Breast epithelium (tissue), 4 donors: ENCODE measurements around the gene YWHAH. TPM values are rescaled to one million over a fixed set of nuclear protein-coding genes. Genes with fewer than 3 reads are reported as not detected.

Source experiments
- DNase-seq, 2 donors: peaks; one replicate each; pipeline ENCODE4 v3.0.0-alpha.2; 2019; ENCODE audit warnings: low spot score in 2 of 2
- H3K27ac ChIP-seq, 2 donors: fragments of 200-600 bp; sonication (generic) in 1 of 2; one replicate each; pipeline ENCODE4 v1.5.1; 2016 to 2019; ENCODE audit warnings: mild to moderate bottlenecking in 1 of 2
- H3K27me3 ChIP-seq, 2 donors: fragments of 200-600 bp; sonication (generic) in 1 of 2; one replicate each; pipeline versions ENCODE4 v1.5.1 to v1.6.0; 2017 to 2019; ENCODE audit warnings: control low read depth in 1 of 2, mild to moderate bottlenecking in 1 of 2
- H3K36me3 ChIP-seq: fragments of 200-600 bp; one replicate; pipeline ENCODE4 v1.5.1; 2019
- H3K4me1 ChIP-seq, 2 donors: fragments of 200-600 bp; sonication (generic); one replicate each; pipeline ENCODE4 v1.5.1; 2016 to 2019; ENCODE audit warnings: control low read depth in 1 of 2
- H3K4me3 ChIP-seq, 3 donors: fragments of 200-600 bp; sonication (generic); 1 replicate in 2 of 3; 2 replicates in 1 of 3; pipeline ENCODE4 v1.5.1; 2016 to 2019; ENCODE audit warnings: mild to moderate bottlenecking in 3 of 3, moderate library complexity in 2 of 3
- H3K9me3 ChIP-seq, 2 donors: fragments of 200-600 bp; sonication (generic) in 1 of 2; one replicate each; pipeline ENCODE4 v1.5.1; 2016 to 2019; ENCODE audit warnings: control low read depth in 1 of 2
- CTCF ChIP-seq, 3 donors: fragments of 450-650 bp; IDR thresholded peaks; one replicate each; pipeline ENCODE4 v1.5.1; 2016 to 2017; ENCODE audit warnings: antibody characterized with exemption in 3 of 3, mild to moderate bottlenecking in 3 of 3, moderate library complexity in 3 of 3
- POLR2A ChIP-seq: fragments of 450-650 bp; IDR thresholded peaks from one replicate; pipeline ENCODE4 v1.6.1; 2016; ENCODE audit warnings: antibody characterized with exemption, mild to moderate bottlenecking, moderate library complexity
- POLR2AphosphoS5 ChIP-seq, 3 donors: sonication (generic); formaldehyde crosslinking; IDR thresholded peaks; one replicate each; pipeline ENCODE4 v1.6.1; 2017; ENCODE audit warnings: antibody characterized with exemption in 3 of 3
- intact Hi-C: fragments of 100-400 bp; cut with DNase I; formaldehyde crosslinking; loops from one replicate; pipeline ENCODE4 v1.15.1; 2023; ENCODE audit warnings: low total_unique reads
- total RNA-seq, 3 donors: library from RNA; depleted of rRNA; stranded (reverse); fragments of >200 nt; gene quantifications; one replicate each; pipeline ENCODE4 v1.1.0, GENCODE V29; 2016

Gene YWHAH
- total RNA-seq, 3 donors from 2014 or later = 58.7 to 94.3 (median 85.9) TPM

- TF ChIP-seq POLR2A (no peak), CTCF (IDR thresholded peaks at IDR 0.05) (no peak), POLR2AphosphoS5 (IDR thresholded peaks at IDR 0.05) (no peak)
- H3K27me3 ChIP-seq = no peaks in the 10 kb centered on the region
- H3K27ac ChIP-seq = no peak overlapping the region
- no peaks in the 10 kb centered on the region for H3K4me1 ChIP-seq
- intact Hi-C loops = no loop called here
- H3K4me3 ChIP-seq = no peak overlapping the region
- H3K9me3 ChIP-seq = no peaks in the 10 kb centered on the region
- no peak for DNase-seq
- H3K36me3 ChIP-seq = no peaks in the 10 kb centered on the region
These were observed 50.7 kb downstream of the YWHAH start for GRCh38 chr22:31995046-31995445.

GRCh38 chr22:31995807-31996206 lies 51.5 kb downstream of the YWHAH start:
- Histone ChIP-seq H3K27me3 (no peaks in the 10 kb centered on the region), H3K27ac (no peak overlapping the region), H3K9me3 (no peaks in the 10 kb centered on the region), H3K4me1 (no peaks in the 10 kb centered on the region), H3K36me3 (no peaks in the 10 kb centered on the region), H3K4me3 (no peak overlapping the region)
- intact Hi-C loops = no loop called here
- DNase-seq = no peak
- no peak for TF ChIP-seq POLR2AphosphoS5 (IDR thresholded peaks at IDR 0.05)
- no peak for TF ChIP-seq POLR2A
- no peak for TF ChIP-seq CTCF (IDR thresholded peaks at IDR 0.05)

- Histone ChIP-seq H3K27ac (no peak overlapping the region), H3K27me3 (no peaks in the 10 kb centered on the region), H3K4me3 (no peak overlapping the region), H3K9me3 (no peaks in the 10 kb centered on the region), H3K36me3 (no peaks in the 10 kb centered on the region), H3K4me1 (no peaks in the 10 kb centered on the region)
- intact Hi-C loops = no loop called here
- TF ChIP-seq POLR2AphosphoS5 (IDR thresholded peaks at IDR 0.05) = no peak
- no peak for TF ChIP-seq CTCF (IDR thresholded peaks at IDR 0.05)
- TF ChIP-seq POLR2A = no peak
- no peak for DNase-seq
These were observed 54.5 kb downstream of the YWHAH start for GRCh38 chr22:31998784-31999385.

GRCh38 chr22:32000181-32000580 lies 55.8 kb downstream of the YWHAH start:
- no peak for DNase-seq
- no peaks in the 10 kb centered on the region for H3K36me3 ChIP-seq
- no peak for TF ChIP-seq CTCF (IDR thresholded peaks at IDR 0.05)
- TF ChIP-seq POLR2AphosphoS5 (IDR thresholded peaks at IDR 0.05) = no peak
- intact Hi-C loops = no loop called here
- H3K27me3 ChIP-seq = no peaks in the 10 kb centered on the region
- no peaks in the 10 kb centered on the region for H3K4me1 ChIP-seq
- H3K4me3 ChIP-seq = no peak overlapping the region
- H3K27ac ChIP-seq = no peak overlapping the region
- H3K9me3 ChIP-seq = no peaks in the 10 kb centered on the region

GRCh38 chr22:32005453-32005852 lies 61.1 kb downstream of the YWHAH start:
- no peak for DNase-seq
- no peaks in the 10 kb centered on the region for H3K4me1 ChIP-seq
- no peak overlapping the region for H3K27ac ChIP-seq
- H3K9me3 ChIP-seq = no peaks in the 10 kb centered on the region
- H3K4me3 ChIP-seq = no peak overlapping the region
- H3K27me3 ChIP-seq = no peaks in the 10 kb centered on the region
- H3K36me3 ChIP-seq = no peaks in the 10 kb centered on the region
- intact Hi-C loops = no loop called here
- TF ChIP-seq CTCF (IDR thresholded peaks at IDR 0.05) = no peak
- TF ChIP-seq POLR2AphosphoS5 (IDR thresholded peaks at IDR 0.05) = no peak
- no peak for TF ChIP-seq POLR2A

Other genes with a start within 250 kb of the YWHAH start
- gene PRR14L, start 194.4 kb upstream of the YWHAH start, total RNA-seq = 10 to 100 TPM; 24.9 to 31.3 (median 27.5) TPM
- gene DEPDC5, start 190.5 kb upstream of the YWHAH start, total RNA-seq = 10 to 100 TPM; 13.6 to 20.0 (median 16.1) TPM
- 1 to 10 TPM in 2 of 3 donors, not detected in 1; 1.3 to 5.3 TPM for gene SLC5A1, start 98.7 kb downstream of the YWHAH start, total RNA-seq
- not detected for gene C22orf42, start 214.8 kb downstream of the YWHAH start, total RNA-seq